HG02885 (cell line): Measurements from ENCODE around the gene APEX1.
A peak's percentile ranks its signal among the peaks of the same experiment; 100 is the strongest.

Experiments
- ATAC-seq: cut with Tn5 transposase; IDR thresholded peaks from one replicate; pipeline ENCODE4 v1.9.1; 2021; ENCODE audit warnings: mild to moderate bottlenecking; ENCODE audit not compliant: unreplicated experiment, poor library complexity

APEX1 gene

GRCh38 chr14:20469890-20470602 is 15.0 kb downstream of the APEX1 start:
- peak; percentile 35 for ATAC-seq

- ATAC-seq: no peak
Observed at GRCh38 chr14:20470603-20470901, 15.5 kb downstream of the APEX1 start.

- no peak for ATAC-seq
Observed at GRCh38 chr14:20472536-20473169, 17.6 kb downstream of the APEX1 start.

GRCh38 chr14:20476776-20477175 is 21.8 kb downstream of the APEX1 start:
- no peak for ATAC-seq

- ATAC-seq: no peak
Observed at GRCh38 chr14:20477211-20477876, 22.3 kb downstream of the APEX1 start.

- ATAC-seq: no peak
Observed at GRCh38 chr14:20478894-20479293, 23.9 kb downstream of the APEX1 start.

- ATAC-seq: no peak
Observed at GRCh38 chr14:20482382-20482781, 27.4 kb downstream of the APEX1 start.

GRCh38 chr14:20485900-20486299 is 30.9 kb downstream of the APEX1 start:
- no peak for ATAC-seq

- ATAC-seq: no peak
Observed at GRCh38 chr14:20486684-20487395, 31.8 kb downstream of the APEX1 start.

GRCh38 chr14:20487396-20487725 is 32.3 kb downstream of the APEX1 start:
- ATAC-seq: no peak

GRCh38 chr14:20489093-20489994 is 34.3 kb downstream of the APEX1 start:
- ATAC-seq: peak; percentile 34

GRCh38 chr14:20490563-20490962 is 35.5 kb downstream of the APEX1 start:
- no peak for ATAC-seq

GRCh38 chr14:20492486-20492885 is 37.5 kb downstream of the APEX1 start:
- no peak for ATAC-seq

- no peak for ATAC-seq
Observed at GRCh38 chr14:20493634-20494033, 38.6 kb downstream of the APEX1 start.

- no peak for ATAC-seq
Observed at GRCh38 chr14:20494935-20495766, 40.1 kb downstream of the APEX1 start.

- no peak for ATAC-seq
Observed at GRCh38 chr14:20498622-20499021, 43.6 kb downstream of the APEX1 start.

- ATAC-seq: no peak
Observed at GRCh38 chr14:20499108-20499507, 44.1 kb downstream of the APEX1 start.

GRCh38 chr14:20499881-20500280 is 44.9 kb downstream of the APEX1 start:
- no peak for ATAC-seq

- ATAC-seq: no peak
Observed at GRCh38 chr14:20501346-20501745, 46.3 kb downstream of the APEX1 start.
